ENCODE data around the gene ZNF37A.
"Not testable (repeated sequence)": the region's sequence is repeated elsewhere in the genome, so short reads cannot be mapped to it uniquely, and the experiment has no call there.

- not testable (repeated sequence) for TF ChIP-seq CTCF, POLR2A, EP300 (IDR thresholded peaks at IDR 0.05)
Observed at GRCh38 chr10:38093318-38093717, 819 bp upstream of the ZNF37A start.

All from sigmoid colon (tissue), 4 donors.